Measurements from ENCODE around the gene STX19. TPM values are rescaled to one million over a fixed set of nuclear protein-coding genes. Genes with fewer than 3 reads are reported as not detected.
A peak's percentile ranks its signal among the peaks of the same experiment; 100 is the strongest.

STX19 gene
- total RNA-seq, 2 experiments from 2014 or later, result not detected

DNA sequence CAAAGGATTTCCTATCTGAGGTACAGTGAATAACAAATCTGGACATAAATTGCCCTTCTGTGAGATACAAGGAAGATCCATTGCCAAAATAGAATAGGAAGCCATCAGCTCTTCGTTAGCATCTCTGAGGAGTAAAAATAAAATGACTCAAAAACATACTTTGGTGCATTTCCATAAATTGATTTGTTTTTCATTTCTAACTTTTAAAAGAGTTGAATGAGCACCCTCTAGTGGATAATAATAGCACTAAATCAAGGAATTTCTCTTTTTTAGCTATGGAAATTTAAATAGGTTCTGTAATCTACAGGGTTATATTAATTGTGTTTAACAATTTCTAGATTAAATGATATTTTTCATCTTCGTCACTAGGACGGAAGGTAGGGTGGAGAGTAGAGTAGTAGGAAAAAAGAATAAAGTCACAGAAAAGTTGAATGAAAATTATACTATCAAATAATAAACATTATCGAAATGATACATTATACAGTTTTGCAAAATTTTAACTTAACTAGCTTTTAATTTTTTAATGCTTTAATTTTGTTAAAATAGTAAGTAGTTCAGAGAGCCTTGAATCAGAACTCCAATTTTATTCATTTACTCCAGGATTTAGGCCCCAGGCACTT lies 40.9 kb upstream of the STX19 start:
- Histone ChIP-seq H3K79me2 (ENCODE audit: insufficient read depth, low read depth, low read length) (peaks cover 23% of the 10 kb centered on the region), H3K36me3 (ENCODE audit: insufficient read depth, low read length) (peaks cover 56% of the 10 kb centered on the region), H3K4me2 (ENCODE audit: low read length) (no peak overlapping the region), H3K9me3 (ENCODE audit: low read length) (peaks cover 21% of the 10 kb centered on the region), H2AFZ (ENCODE audit: low read length) (no peak overlapping the region), H4K20me1 (ENCODE audit: insufficient read depth, low read length) (no peaks in the 10 kb centered on the region), H3K27ac (ENCODE audit: low read depth, low read length, poor library complexity, severe bottlenecking) (no peak overlapping the region), H3K4me1 (ENCODE audit: insufficient read depth, low read length, poor library complexity, severe bottlenecking) (peaks cover 29% of the 10 kb centered on the region), H3K4me3 (ENCODE audit: low read depth, low read length, poor library complexity, severe bottlenecking) (no peak overlapping the region), H3K9me2 (ENCODE audit: insufficient read depth, low read length) (no peaks in the 10 kb centered on the region)
- ChIA-PET CTCF (ENCODE audit: unreplicated experiment) (no interaction called here), POLR2A (interaction anchor here (0.5 to 1.1 kb wide), 4 partner anchors 9 to 337 kb away, joined by 3 to 4 read pairs (median 4); partner anchors contain the start of gene ARL13B)
- intact Hi-C loops (cut with micrococcal nuclease; ENCODE audit: unreplicated experiment), result loop anchor here (1.0 to 5.0 kb wide), 2 partner anchors 47 to 65 kb away; no protein-coding TSS in a partner anchor
- DNase-seq (ENCODE audit: low spot score), result peak; percentile 41
- no TSS peak for BruUV-seq (replicated peaks)
- TF ChIP-seq EZH2phosphoT487 (IDR thresholded peaks at IDR 0.05; ENCODE audit: borderline replicate concordance, low read depth, low read length), result no peak
- TF ChIP-seq, protein P1, sequence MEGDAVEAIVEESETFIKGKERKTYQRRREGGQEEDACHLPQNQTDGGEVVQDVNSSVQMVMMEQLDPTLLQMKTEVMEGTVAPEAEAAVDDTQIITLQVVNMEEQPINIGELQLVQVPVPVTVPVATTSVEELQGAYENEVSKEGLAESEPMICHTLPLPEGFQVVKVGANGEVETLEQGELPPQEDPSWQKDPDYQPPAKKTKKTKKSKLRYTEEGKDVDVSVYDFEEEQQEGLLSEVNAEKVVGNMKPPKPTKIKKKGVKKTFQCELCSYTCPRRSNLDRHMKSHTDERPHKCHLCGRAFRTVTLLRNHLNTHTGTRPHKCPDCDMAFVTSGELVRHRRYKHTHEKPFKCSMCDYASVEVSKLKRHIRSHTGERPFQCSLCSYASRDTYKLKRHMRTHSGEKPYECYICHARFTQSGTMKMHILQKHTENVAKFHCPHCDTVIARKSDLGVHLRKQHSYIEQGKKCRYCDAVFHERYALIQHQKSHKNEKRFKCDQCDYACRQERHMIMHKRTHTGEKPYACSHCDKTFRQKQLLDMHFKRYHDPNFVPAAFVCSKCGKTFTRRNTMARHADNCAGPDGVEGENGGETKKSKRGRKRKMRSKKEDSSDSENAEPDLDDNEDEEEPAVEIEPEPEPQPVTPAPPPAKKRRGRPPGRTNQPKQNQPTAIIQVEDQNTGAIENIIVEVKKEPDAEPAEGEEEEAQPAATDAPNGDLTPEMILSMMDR (conservative IDR thresholded peaks at IDR 0.05; ENCODE audit: low read length), result peak; percentile 90

GRCh38 chr3:94066506-94067500 lies 38.4 kb upstream of the STX19 start:
- peaks cover 39% of the 10 kb centered on the region for H3K79me2 ChIP-seq (ENCODE audit: insufficient read depth, low read depth, low read length)
- ChIA-PET POLR2A (interaction anchor here (0.7 to 1.4 kb wide), 4 partner anchors 10 to 1132 kb away, joined by 3 read pairs; no protein-coding TSS in a partner anchor), CTCF (ENCODE audit: unreplicated experiment) (no interaction called here)
- peaks cover 44% of the 10 kb centered on the region for H3K36me3 ChIP-seq (ENCODE audit: insufficient read depth, low read length)
- intact Hi-C loops (cut with micrococcal nuclease; ENCODE audit: unreplicated experiment), result loop anchor here (5.0 kb wide), 1 partner anchor 45 kb away; no protein-coding TSS in a partner anchor
- no peak for DNase-seq (ENCODE audit: low spot score)
- peaks cover 30% of the 10 kb centered on the region for H3K4me1 ChIP-seq (ENCODE audit: insufficient read depth, low read length, poor library complexity, severe bottlenecking)
- peaks cover 21% of the 10 kb centered on the region for H3K9me3 ChIP-seq (ENCODE audit: low read length)
- H2AFZ ChIP-seq (ENCODE audit: low read length), result no peak overlapping the region
- no peak overlapping the region for H3K4me3 ChIP-seq (ENCODE audit: low read depth, low read length, poor library complexity, severe bottlenecking)
- no TSS peak for BruUV-seq (replicated peaks)
- H3K27ac ChIP-seq (ENCODE audit: low read depth, low read length, poor library complexity, severe bottlenecking), result no peak overlapping the region
- TF ChIP-seq, protein P1 (conservative IDR thresholded peaks at IDR 0.05; ENCODE audit: low read length), result no peak
- TF ChIP-seq EZH2phosphoT487 (IDR thresholded peaks at IDR 0.05; ENCODE audit: borderline replicate concordance, low read depth, low read length), result no peak
- H3K9me2 ChIP-seq (ENCODE audit: insufficient read depth, low read length), result no peaks in the 10 kb centered on the region
- H3K4me2 ChIP-seq (ENCODE audit: low read length), result no peak overlapping the region
- H4K20me1 ChIP-seq (ENCODE audit: insufficient read depth, low read length), result no peaks in the 10 kb centered on the region

Measured in OCI-LY7 (cell line).